Measurements from ENCODE around the gene PLEKHO2. TPM values are rescaled to one million over a fixed set of nuclear protein-coding genes. Genes with fewer than 3 reads are reported as not detected.

The PLEKHO2 gene
- total and polyA plus RNA-seq, 2 experiments from 2014 or later = 9.0 to 29.4 TPM

GRCh38 chr15:64836023-64836536 is 5.6 kb upstream of the PLEKHO2 start:
- Histone ChIP-seq H3K79me2 (replicated peaks; ENCODE audit: insufficient read depth) (no peaks in the 10 kb centered on the region), H3K9me2 (ENCODE audit: insufficient read depth) (no peaks in the 10 kb centered on the region), H3K4me2 (peak overlapping the region; percentile 64), H3K4me3 (peak overlapping the region; percentile 22; the same call in 1 of the 2 replicates), H3F3A (replicated peaks; ENCODE audit: low read depth) (peaks cover 21% of the 10 kb centered on the region; the same call in 1 of the 2 replicates), H3K27me3 (ENCODE audit: insufficient read depth) (no peaks in the 10 kb centered on the region), H2AFZ (no peak overlapping the region), H3K4me1 (ENCODE audit: insufficient read depth) (peaks cover 19% of the 10 kb centered on the region), H3K27ac (ENCODE audit: low read depth) (peak overlapping the region; percentile 60), H3K36me3 (ENCODE audit: insufficient read depth) (no peaks in the 10 kb centered on the region), H4K20me1 (replicated peaks; ENCODE audit: insufficient read depth) (no peaks in the 10 kb centered on the region)
- no peak; the same call in 2 of the 3 replicates for ATAC-seq
- peak overlapping the region; percentile 43; the same call in 1 of the 2 replicates for H3K27ac Mint-ChIP-seq
- peaks cover 38% of the 10 kb centered on the region for H3K4me1 Mint-ChIP-seq
- peak overlapping the region; percentile 31 for H3K4me3 Mint-ChIP-seq
- DNase-seq (ENCODE audit: low spot score) = peak; percentile 31
- no peaks in the 10 kb centered on the region for H3K9me3 Mint-ChIP-seq
- TF ChIP-seq CTCF (conservative IDR thresholded peaks at IDR 0.05; ENCODE audit: low read depth in 2 of 2) = 0 out of 4 replicates have a peak, but pooled peaks of 1 of the 2 experiments have one; percentile 7
- TF ChIP-seq POLR2AphosphoS5 (IDR thresholded peaks at IDR 0.05; ENCODE audit: low read depth) = no peak; the same call in 1 of the 2 replicates
- TF ChIP-seq ZNF462 (CRISPR knock-in tag; IDR thresholded peaks at IDR 0.05) = no peak
- no peak for TF ChIP-seq ZNF114 (CRISPR knock-in tag; IDR thresholded peaks at IDR 0.05)
- H3K36me3 Mint-ChIP-seq (ENCODE audit: low read depth) = peaks cover 19% of the 10 kb centered on the region
- H3K27me3 Mint-ChIP-seq (ENCODE audit: insufficient read depth, low read depth, poor library complexity) = peaks cover 15% of the 10 kb centered on the region
